OCI-LY7 (cell line): ENCODE measurements around the gene MTHFSD. TPM values are rescaled to one million over a fixed set of nuclear protein-coding genes. Genes with fewer than 3 reads are reported as not detected.

Experiments used
- BruUV-seq: library from RNA; stranded (reverse); fragments of 400-500 nt; replicated peaks from 2 replicates; lab custom pipeline; 2021; lab: Mats Ljungman, UMichigan
- CTCF ChIA-PET: fragments of 300-600 bp; sonication (Branson Sonifier 250); formaldehyde crosslinking; loops from one replicate; lab custom pipeline; 2022; ENCODE audit warnings: antibody characterized with exemption; ENCODE audit not compliant: unreplicated experiment; lab: Charles Lee
- POLR2A ChIA-PET: fragments of 300-600 bp; sonication (Branson Sonifier 250); formaldehyde crosslinking; loops from one replicate; lab custom pipeline; 2022; ENCODE audit warnings: antibody characterized with exemption; lab: Charles Lee
- DNase-seq: peaks from one replicate; pipeline ENCODE4 v3.0.0-alpha.2; 2015; ENCODE audit warnings: low spot score
- H2AFZ ChIP-seq: fragments of 200-600 bp; sonication (generic), shearing (Covaris generic); 2 replicates; pipeline ENCODE4 v1.6.1; 2014; ENCODE audit warnings: mild to moderate bottlenecking, antibody characterized with exemption, low read length, moderate library complexity
- H3K27ac ChIP-seq: fragments of 200-600 bp; sonication (generic); 2 replicates; pipeline ENCODE4 v1.5.1; 2014; ENCODE audit warnings: mixed run types, low read depth, mild to moderate bottlenecking, moderate library complexity, low read length, inconsistent platforms; ENCODE audit not compliant: poor library complexity, severe bottlenecking
- H3K36me3 ChIP-seq: fragments of 200-600 bp; sonication (generic); 2 replicates; pipeline ENCODE4 v1.6.1; 2014; ENCODE audit warnings: mild to moderate bottlenecking, antibody characterized with exemption, low read length, moderate library complexity, mixed read lengths; ENCODE audit not compliant: insufficient read depth
- H3K4me1 ChIP-seq: fragments of 200-600 bp; sonication (generic); 2 replicates; pipeline ENCODE4 v1.5.1; 2014; ENCODE audit warnings: mild to moderate bottlenecking, low read length; ENCODE audit not compliant: insufficient read depth, poor library complexity, severe bottlenecking
- H3K4me2 ChIP-seq: fragments of 200-600 bp; sonication (generic); 2 replicates; pipeline ENCODE4 v1.6.1; 2014; ENCODE audit warnings: mild to moderate bottlenecking, low read length
- H3K4me3 ChIP-seq: fragments of 200-600 bp; sonication (generic); 2 replicates; pipeline ENCODE4 v1.5.1; 2014; ENCODE audit warnings: mild to moderate bottlenecking, low read depth, low read length; ENCODE audit not compliant: poor library complexity, severe bottlenecking
- H3K79me2 ChIP-seq: fragments of 200-600 bp; sonication (generic); 2 replicates; pipeline ENCODE4 v1.6.1; 2016; ENCODE audit warnings: low read depth, mild to moderate bottlenecking, low read length, moderate library complexity, mixed read lengths; ENCODE audit not compliant: insufficient read depth
- H3K9me2 ChIP-seq: fragments of 200-600 bp; sonication (generic); 2 replicates; pipeline ENCODE4 v1.6.1; 2016; ENCODE audit warnings: mild to moderate bottlenecking, low read length, mixed read lengths; ENCODE audit not compliant: insufficient read depth
- H3K9me3 ChIP-seq: fragments of 200-600 bp; sonication (generic); 2 replicates; pipeline ENCODE4 v1.6.1; 2014; ENCODE audit warnings: mild to moderate bottlenecking, mixed run types, low read length, mixed read lengths
- H4K20me1 ChIP-seq: fragments of 200-600 bp; sonication (generic); 2 replicates; pipeline ENCODE4 v1.6.1; 2014; ENCODE audit warnings: mild to moderate bottlenecking, antibody characterized with exemption, low read length, moderate library complexity, mixed read lengths; ENCODE audit not compliant: insufficient read depth
- CTCF ChIP-seq: fragments of 200-600 bp; sonication (generic); conservative IDR thresholded peaks from 2 replicates; pipeline ENCODE4 v1.5.1; 2014; ENCODE audit warnings: mild to moderate bottlenecking, antibody characterized with exemption, low read length, moderate library complexity, mixed read lengths
- EZH2phosphoT487 ChIP-seq: fragments of 200-600 bp; sonication (generic); IDR thresholded peaks from 2 replicates; pipeline ENCODE4 v1.6.1; 2018; ENCODE audit warnings: low read depth, borderline replicate concordance, mild to moderate bottlenecking, mixed run types, antibody characterized with exemption, low read length, moderate library complexity, mixed read lengths
- intact Hi-C: fragments of 100-400 bp; cut with micrococcal nuclease; formaldehyde crosslinking; loops from one replicate; pipeline ENCODE4 v1.10.0; 2022; ENCODE audit not compliant: unreplicated experiment
- total RNA-seq, 2 experiments: library from RNA; depleted of rRNA in 1 of 2; stranded (reverse); fragments of >200 nt in 1 of 2; shearing (Covaris generic) in 1 of 2; gene quantifications; 2 replicates each; pipeline ENCODE4 v1.2.3, GENCODE V29; 2014 to 2022

Gene MTHFSD
- total RNA-seq, 2 experiments from 2014 or later, result 12.2 to 26.0 TPM

- TF ChIP-seq EZH2phosphoT487 (no peak), CTCF (no peak)
- H3K4me3 ChIP-seq, result no peak overlapping the region
- DNase-seq, result no peak
- BruUV-seq, result no TSS peak
- peaks cover 11% of the 10 kb centered on the region for H3K4me1 ChIP-seq
- CTCF ChIA-PET, result no interaction called here
- no peak overlapping the region for H2AFZ ChIP-seq
- intact Hi-C loops, result no loop called here
- no peak overlapping the region for H3K27ac ChIP-seq
- no peak overlapping the region for H3K4me2 ChIP-seq
- no peaks in the 10 kb centered on the region for H3K9me3 ChIP-seq
- POLR2A ChIA-PET, result no interaction called here
- H3K36me3 ChIP-seq, result no peaks in the 10 kb centered on the region
- no peaks in the 10 kb centered on the region for H3K9me2 ChIP-seq
- no peaks in the 10 kb centered on the region for H4K20me1 ChIP-seq
- H3K79me2 ChIP-seq, result no peaks in the 10 kb centered on the region
Observed at GRCh38 chr16:86579268-86580062, 24.4 kb upstream of the MTHFSD start.

- H3K79me2 ChIP-seq, result no peaks in the 10 kb centered on the region
- ChIA-PET POLR2A (no interaction called here), CTCF (no interaction called here)
- H3K27ac ChIP-seq, result no peak overlapping the region
- H3K4me3 ChIP-seq, result no peak overlapping the region
- intact Hi-C loops, result no loop called here
- DNase-seq, result no peak
- no peaks in the 10 kb centered on the region for H3K9me3 ChIP-seq
- no peaks in the 10 kb centered on the region for H3K9me2 ChIP-seq
- no peaks in the 10 kb centered on the region for H4K20me1 ChIP-seq
- TF ChIP-seq CTCF, result no peak
- no peak for TF ChIP-seq EZH2phosphoT487
- H2AFZ ChIP-seq, result no peak overlapping the region
- no peak overlapping the region for H3K4me2 ChIP-seq
- H3K4me1 ChIP-seq, result peaks cover 11% of the 10 kb centered on the region
- H3K36me3 ChIP-seq, result no peaks in the 10 kb centered on the region
- BruUV-seq, result no TSS peak
Observed at GRCh38 chr16:86578611-86579267, 23.7 kb upstream of the MTHFSD start.

- H3K4me3 ChIP-seq, result no peak within 1 kb of the TSS
- DNase-seq, result no peak
- no peaks in the 10 kb centered on the region for H3K36me3 ChIP-seq
- H2AFZ ChIP-seq, result no peak within 1 kb of the TSS
- intact Hi-C loops, result no loop called here
- no TSS peak for BruUV-seq
- H3K9me2 ChIP-seq, result no peaks in the 10 kb centered on the region
- no peak within 1 kb of the TSS for H3K27ac ChIP-seq
- H4K20me1 ChIP-seq, result no peaks in the 10 kb centered on the region
- ChIA-PET CTCF (no interaction called here), POLR2A (no interaction called here)
- H3K9me3 ChIP-seq, result no peaks in the 10 kb centered on the region
- H3K79me2 ChIP-seq, result no peaks in the 10 kb centered on the region
- TF ChIP-seq EZH2phosphoT487 (no peak), CTCF (no peak)
- no peak within 1 kb of the TSS for H3K4me2 ChIP-seq
- peaks cover 11% of the 10 kb centered on the region for H3K4me1 ChIP-seq
Observed at GRCh38 chr16:86578061-86578599, 23.1 kb upstream of the MTHFSD start, which contains the start of gene FOXL1. FOXL1 (plus strand) TSS chr16:86578549; CDS start chr16:86578724, 175 bp downstream.
